Measurements from ENCODE around the gene VPS36.
"Not testable (repeated sequence)": the region's sequence is repeated elsewhere in the genome, so short reads cannot be mapped to it uniquely, and the experiment has no call there.

VPS36 gene

GRCh38 chr13:52428295-52428694 is 22.1 kb downstream of the VPS36 start:
- no peak overlapping the region for H3K4me3 ChIP-seq (replicated peaks in 1 of 2; ENCODE audit: low read depth in 2 of 2, low read length in 2 of 2)
- DNase-seq (ENCODE audit: low read depth in 2 of 2) = peak; percentile 48 to 73
- TF ChIP-seq CTCF (IDR thresholded peaks at IDR 0.05; ENCODE audit: low read depth, low read length) = no peak

GRCh38 chr13:52421216-52421615 is 29.2 kb downstream of the VPS36 start:
- no peak for TF ChIP-seq CTCF (IDR thresholded peaks at IDR 0.05; ENCODE audit: low read depth, low read length)
- H3K4me3 ChIP-seq (replicated peaks in 1 of 2; ENCODE audit: low read depth in 2 of 2, low read length in 2 of 2) = no peak overlapping the region
- no peak for DNase-seq (ENCODE audit: low read depth in 2 of 2)

- TF ChIP-seq CTCF (IDR thresholded peaks at IDR 0.05; ENCODE audit: low read depth, low read length) = no peak
- DNase-seq (ENCODE audit: low read depth in 2 of 2) = no peak
Measured at GRCh38 chr13:52419080-52419479, 31.4 kb downstream of the VPS36 start.

GRCh38 chr13:52414963-52415362 is 35.5 kb downstream of the VPS36 start:
- peak; percentile 52 to 85 for DNase-seq (ENCODE audit: low read depth in 2 of 2)
- no peak for TF ChIP-seq CTCF (IDR thresholded peaks at IDR 0.05; ENCODE audit: low read depth, low read length)
- H3K4me3 ChIP-seq (replicated peaks in 1 of 2; ENCODE audit: low read depth in 2 of 2, low read length in 2 of 2) = no peak overlapping the region

More at GRCh38 chr13:52419080-52419479, 31.4 kb downstream of the VPS36 start:
- no peak overlapping the region for H3K4me3 ChIP-seq (replicated peaks in 1 of 2; ENCODE audit: low read depth in 2 of 2, low read length in 2 of 2)

- H3K4me3 ChIP-seq (replicated peaks in 1 of 2; ENCODE audit: low read depth in 2 of 2, low read length in 2 of 2) = no peak overlapping the region
- no peak for TF ChIP-seq CTCF (IDR thresholded peaks at IDR 0.05; ENCODE audit: low read depth, low read length)
- DNase-seq (ENCODE audit: low read depth in 2 of 2) = no peak
Measured at GRCh38 chr13:52414051-52414450, 36.4 kb downstream of the VPS36 start.

GRCh38 chr13:52412128-52412527 is 38.3 kb downstream of the VPS36 start:
- no peak for TF ChIP-seq CTCF (IDR thresholded peaks at IDR 0.05; ENCODE audit: low read depth, low read length)
- no peak for DNase-seq (ENCODE audit: low read depth in 2 of 2)
- no peak overlapping the region for H3K4me3 ChIP-seq (replicated peaks in 1 of 2; ENCODE audit: low read depth in 2 of 2, low read length in 2 of 2)

- TF ChIP-seq CTCF (IDR thresholded peaks at IDR 0.05; ENCODE audit: low read depth, low read length) = no peak
- peak in 1 of 2 donors; percentile 71 for DNase-seq (ENCODE audit: low read depth in 2 of 2)
- H3K4me3 ChIP-seq (replicated peaks in 1 of 2; ENCODE audit: low read depth in 2 of 2, low read length in 2 of 2) = no peak overlapping the region
Measured at GRCh38 chr13:52411629-52412028, 38.8 kb downstream of the VPS36 start.

GRCh38 chr13:52408071-52408658 is 42.3 kb downstream of the VPS36 start:
- DNase-seq (ENCODE audit: low read depth in 2 of 2) = not testable (repeated sequence)

GRCh38 chr13:52407436-52407835 is 43.0 kb downstream of the VPS36 start:
- H3K4me3 ChIP-seq (replicated peaks in 1 of 2; ENCODE audit: low read depth in 2 of 2, low read length in 2 of 2) = not testable (repeated sequence)

More at GRCh38 chr13:52408071-52408658, 42.3 kb downstream of the VPS36 start:
- H3K4me3 ChIP-seq (replicated peaks in 1 of 2; ENCODE audit: low read depth in 2 of 2, low read length in 2 of 2) = not testable (repeated sequence)

More at GRCh38 chr13:52407436-52407835, 43.0 kb downstream of the VPS36 start:
- not testable (repeated sequence) for DNase-seq (ENCODE audit: low read depth in 2 of 2)

All from cardiac fibroblast (primary cell).